Esophagus muscularis mucosa (tissue), 4 donors: ENCODE results near the gene FTO. TPM values are rescaled to one million over a fixed set of nuclear protein-coding genes. Genes with fewer than 3 reads are reported as not detected.
A peak's percentile ranks its signal among the peaks of the same experiment; 100 is the strongest.

Experiments used
- DNase-seq: peaks from one replicate; pipeline ENCODE4 v3.0.0-alpha.2; 2017; ENCODE audit errors: extremely low spot score
- H3K27ac ChIP-seq, 4 donors: fragments of 200-600 bp; sonication (generic); replicated peaks in 1 of 4; 1 replicate in 3 of 4; 2 replicates in 1 of 4; pipeline ENCODE4 v1.5.1; 2016 to 2019; ENCODE audit warnings: mild to moderate bottlenecking in 1 of 4
- H3K27me3 ChIP-seq, 4 donors: fragments of 200-600 bp; sonication (generic); one replicate each; pipeline versions ENCODE4 v1.5.1 to v1.6.0; 2016 to 2019
- H3K36me3 ChIP-seq, 4 donors: fragments of 200-600 bp; sonication (generic); one replicate each; pipeline ENCODE4 v1.5.1; 2016 to 2019
- H3K4me1 ChIP-seq, 4 donors: fragments of 200-600 bp; sonication (generic); one replicate each; pipeline ENCODE4 v1.5.1; 2016 to 2019
- H3K4me3 ChIP-seq, 4 donors: fragments of 200-600 bp; sonication (generic); 1 replicate in 2 of 4; 2 replicates in 2 of 4; pipeline ENCODE4 v1.5.1; 2016 to 2019; ENCODE audit warnings: mild to moderate bottlenecking in 4 of 4, moderate library complexity in 1 of 4
- H3K9me3 ChIP-seq, 4 donors: fragments of 200-600 bp; sonication (generic); 1 replicate in 3 of 4; 2 replicates in 1 of 4; pipeline ENCODE4 v1.5.1; 2016 to 2019
- EP300 ChIP-seq: sonication (generic); formaldehyde crosslinking; IDR thresholded peaks from one replicate; pipeline ENCODE4 v1.6.1; 2017; ENCODE audit warnings: antibody characterized with exemption
- POLR2A ChIP-seq: fragments of 450-650 bp; IDR thresholded peaks from one replicate; pipeline ENCODE4 v1.6.1; 2017; ENCODE audit warnings: antibody characterized with exemption, moderate library complexity, mild to moderate bottlenecking, low read depth
- POLR2AphosphoS5 ChIP-seq, 2 donors: sonication (generic); formaldehyde crosslinking; IDR thresholded peaks; one replicate each; pipeline ENCODE4 v1.6.1; 2017; ENCODE audit warnings: antibody characterized with exemption in 2 of 2
- WGBS: methylation state at CpG from one replicate; pipeline ENCODE4 v1.1.5; 2018; 5-methylcytosine and 5-hydroxymethylcytosine counted together
- intact Hi-C: fragments of 100-400 bp; cut with DNase I; formaldehyde crosslinking; loops from one replicate; pipeline ENCODE4 v1.15.1; 2023
- total RNA-seq, 4 donors: library from RNA; depleted of rRNA; stranded (reverse); fragments of >200 nt; gene quantifications; one replicate each; pipeline versions ENCODE4 v1.1.0 to v1.2.1, GENCODE V29; 2016
- TF ChIP-seq, protein P1 (sequence below), 3 experiments: fragments of 200-600 bp in 2 of 3; fragments of 450-650 bp in 1 of 3; sonication (generic) in 2 of 3; IDR thresholded peaks; one replicate each; pipeline ENCODE4 v1.5.1; 2017 to 2019; ENCODE audit warnings: antibody characterized with exemption in 3 of 3, mild to moderate bottlenecking in 2 of 3, moderate library complexity in 1 of 3

Gene FTO
- total RNA-seq: 100 to 1,000 TPM; 101 to 121 (median 112) TPM

GRCh38 chr16:53703590-53704444 lies at the start of gene FTO, which contains the start of gene RPGRIP1L:
TSS of gene FTO (plus strand) at chr16:53704156.
TSS of gene RPGRIP1L (minus strand) at chr16:53703859. CDS start at chr16:53700723, 3,136 bp downstream.
- no peaks in the 10 kb centered on the region for H3K9me3 ChIP-seq
- no peaks in the 10 kb centered on the region for H3K36me3 ChIP-seq
- DNase-seq: peak; percentile 100
- intact Hi-C loops: no loop called here
- no peaks in the 10 kb centered on the region for H3K27me3 ChIP-seq
- H3K27ac ChIP-seq: peak within 1 kb of the TSS; percentile 71 to 81 (median 76)
- peaks cover 14 to 26% (median 23%) of the 10 kb centered on the region in 4 donors for H3K4me1 ChIP-seq
- WGBS: under 1% methylated on average over 31 of the region's 57 CpGs
- peak; percentile 86 to 89 for TF ChIP-seq POLR2AphosphoS5 (IDR thresholded peaks at IDR 0.05)
- TF ChIP-seq, protein P1, sequence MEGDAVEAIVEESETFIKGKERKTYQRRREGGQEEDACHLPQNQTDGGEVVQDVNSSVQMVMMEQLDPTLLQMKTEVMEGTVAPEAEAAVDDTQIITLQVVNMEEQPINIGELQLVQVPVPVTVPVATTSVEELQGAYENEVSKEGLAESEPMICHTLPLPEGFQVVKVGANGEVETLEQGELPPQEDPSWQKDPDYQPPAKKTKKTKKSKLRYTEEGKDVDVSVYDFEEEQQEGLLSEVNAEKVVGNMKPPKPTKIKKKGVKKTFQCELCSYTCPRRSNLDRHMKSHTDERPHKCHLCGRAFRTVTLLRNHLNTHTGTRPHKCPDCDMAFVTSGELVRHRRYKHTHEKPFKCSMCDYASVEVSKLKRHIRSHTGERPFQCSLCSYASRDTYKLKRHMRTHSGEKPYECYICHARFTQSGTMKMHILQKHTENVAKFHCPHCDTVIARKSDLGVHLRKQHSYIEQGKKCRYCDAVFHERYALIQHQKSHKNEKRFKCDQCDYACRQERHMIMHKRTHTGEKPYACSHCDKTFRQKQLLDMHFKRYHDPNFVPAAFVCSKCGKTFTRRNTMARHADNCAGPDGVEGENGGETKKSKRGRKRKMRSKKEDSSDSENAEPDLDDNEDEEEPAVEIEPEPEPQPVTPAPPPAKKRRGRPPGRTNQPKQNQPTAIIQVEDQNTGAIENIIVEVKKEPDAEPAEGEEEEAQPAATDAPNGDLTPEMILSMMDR (IDR thresholded peaks at IDR 0.05): peak in 1 of 3 experiments; percentile 22
- no peak for TF ChIP-seq POLR2A
- peak within 1 kb of the TSS; percentile 70 to 83 (median 75) for H3K4me3 ChIP-seq

DNA sequence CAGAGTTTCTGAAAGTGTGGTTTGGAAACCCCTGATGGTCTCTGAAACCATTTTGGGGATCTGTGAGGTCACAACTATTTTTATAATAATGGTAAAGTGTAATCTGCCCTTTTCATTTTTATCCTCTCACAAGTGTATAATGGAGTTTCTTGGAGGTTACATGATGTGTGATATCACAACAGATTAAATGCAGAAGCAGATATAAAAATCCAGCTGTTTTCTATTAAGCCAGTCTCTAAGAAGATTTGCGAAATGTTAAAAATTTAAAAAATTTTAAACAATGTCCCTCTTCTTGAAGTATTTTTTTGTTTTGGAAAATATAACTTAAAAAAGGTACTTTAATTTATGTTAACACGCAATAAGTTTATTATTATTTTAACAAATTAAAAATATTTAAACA lies 49.0 kb upstream of the FTO start:
- Histone ChIP-seq H3K27me3 (no peaks in the 10 kb centered on the region), H3K27ac (no peak overlapping the region), H3K4me3 (no peak overlapping the region), H3K4me1 (peaks cover 0 to 4% (median 0%) of the 10 kb centered on the region in 4 donors), H3K9me3 (no peaks in the 10 kb centered on the region), H3K36me3 (peaks cover 0 to 22% (median 7%) of the 10 kb centered on the region in 4 donors)
- no peak for TF ChIP-seq EP300
- TF ChIP-seq, protein P1 (IDR thresholded peaks at IDR 0.05): no peak
- TF ChIP-seq POLR2AphosphoS5 (IDR thresholded peaks at IDR 0.05): no peak
- TF ChIP-seq POLR2A: no peak
- intact Hi-C loops: no loop called here
- WGBS: 96% methylated on average over 2 of the region's 2 CpGs
- no peak for DNase-seq

- Histone ChIP-seq H3K36me3 (no peaks in the 10 kb centered on the region), H3K9me3 (no peaks in the 10 kb centered on the region), H3K27me3 (no peaks in the 10 kb centered on the region), H3K4me3 (no peak overlapping the region), H3K27ac (no peak overlapping the region), H3K4me1 (peaks cover 0 to 4% (median 0%) of the 10 kb centered on the region in 4 donors)
- DNase-seq: no peak
- TF ChIP-seq POLR2A (no peak), POLR2AphosphoS5 (IDR thresholded peaks at IDR 0.05) (no peak), EP300 (no peak)
- TF ChIP-seq, protein P1 (IDR thresholded peaks at IDR 0.05): no peak
- 90% methylated on average over 1 of the region's 1 CpG for WGBS
- intact Hi-C loops: no loop called here
Measured at GRCh38 chr16:53662072-53662471, 41.9 kb upstream of the FTO start.

DNA sequence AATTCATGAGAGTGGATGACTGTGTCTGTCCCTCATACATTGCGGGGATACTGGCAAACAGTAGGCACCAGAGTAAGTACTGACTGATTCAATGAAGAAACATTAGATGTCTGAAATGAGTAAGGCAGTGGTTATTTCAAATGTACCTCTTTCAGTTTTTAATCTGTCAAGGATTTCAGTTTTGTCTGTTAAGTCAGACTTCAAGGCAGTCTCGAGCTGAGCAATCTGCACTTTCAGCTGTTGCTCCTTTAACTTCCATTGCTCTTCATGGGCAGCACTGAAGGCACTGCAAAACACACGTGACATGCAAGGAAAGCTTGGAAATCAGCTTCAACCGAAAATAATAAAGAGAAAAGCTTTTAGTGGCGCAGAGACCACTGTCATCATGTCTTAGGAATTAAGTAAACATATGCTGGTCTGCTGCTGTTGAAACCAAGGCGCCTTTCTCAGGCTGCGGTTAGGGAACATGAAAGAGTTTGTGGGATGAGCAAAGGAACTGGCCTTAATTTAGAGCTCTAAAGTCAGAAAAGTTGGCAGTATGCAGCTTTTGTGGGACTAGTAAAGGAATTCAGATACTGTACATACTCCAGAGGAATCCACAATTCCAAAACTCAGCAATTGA lies 39.1 kb upstream of the FTO start:
- intact Hi-C loops: no loop called here

More for the DNA sequence above, 39.1 kb upstream of the FTO start:
- H3K36me3 ChIP-seq: no peaks in the 10 kb centered on the region
- H3K27ac ChIP-seq: no peak overlapping the region
- TF ChIP-seq POLR2AphosphoS5 (IDR thresholded peaks at IDR 0.05) (no peak), POLR2A (no peak), EP300 (no peak)
- TF ChIP-seq, protein P1 (IDR thresholded peaks at IDR 0.05): no peak
- DNase-seq: no peak
- 75% methylated on average over 7 of the region's 7 CpGs for WGBS
- H3K27me3 ChIP-seq: no peaks in the 10 kb centered on the region
- no peaks in the 10 kb centered on the region for H3K4me1 ChIP-seq
- H3K4me3 ChIP-seq: no peak overlapping the region
- no peaks in the 10 kb centered on the region for H3K9me3 ChIP-seq
